Measurements from ENCODE around the gene PFKFB3.
"Not testable (repeated sequence)": the region's sequence is repeated elsewhere in the genome, so short reads cannot be mapped to it uniquely, and the experiment has no call there.

PFKFB3 gene

DNA sequence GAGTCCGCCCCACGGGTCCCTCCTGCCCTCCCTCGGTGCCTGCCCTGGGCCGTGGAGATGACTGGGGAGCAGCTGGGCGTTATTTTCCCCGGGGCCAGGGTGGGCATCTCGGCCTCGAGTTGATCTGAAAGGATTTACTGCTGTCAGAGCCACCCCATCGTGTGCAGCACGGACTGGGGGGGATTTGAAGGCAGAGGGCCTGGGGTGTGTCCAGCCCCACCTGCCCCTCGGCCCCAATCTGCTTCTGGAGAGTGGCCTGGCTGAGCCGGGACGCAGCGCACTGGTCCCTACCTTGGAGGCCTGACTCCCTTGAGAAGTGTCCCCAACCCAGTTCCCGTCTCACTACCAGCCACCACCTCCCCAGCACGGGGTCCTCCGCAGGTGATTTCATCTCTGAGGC lies 24.2 kb upstream of the PFKFB3 start:
- no peak for DNase-seq (ENCODE audit: low spot score)

DNA sequence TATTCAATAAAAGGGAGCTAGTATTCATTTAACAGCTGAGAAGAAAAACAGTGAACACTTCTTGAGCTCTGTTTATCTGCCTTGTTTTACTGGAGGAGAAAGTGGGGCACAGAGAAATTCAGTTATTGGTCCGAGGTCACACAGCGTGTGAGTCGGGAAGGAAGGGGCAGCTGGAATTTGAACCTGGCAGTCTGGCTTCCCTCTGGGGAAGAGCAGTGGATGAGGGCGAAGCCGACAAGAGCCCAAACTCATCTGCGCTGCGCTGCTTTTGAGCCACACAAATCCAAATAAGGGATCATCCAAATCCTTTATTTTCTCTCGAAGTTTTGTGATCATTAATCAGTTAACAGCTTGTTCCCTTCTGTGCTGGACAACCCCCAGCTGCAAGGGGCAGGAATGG lies 23.7 kb upstream of the PFKFB3 start:
- no peak for DNase-seq (ENCODE audit: low spot score)

DNA sequence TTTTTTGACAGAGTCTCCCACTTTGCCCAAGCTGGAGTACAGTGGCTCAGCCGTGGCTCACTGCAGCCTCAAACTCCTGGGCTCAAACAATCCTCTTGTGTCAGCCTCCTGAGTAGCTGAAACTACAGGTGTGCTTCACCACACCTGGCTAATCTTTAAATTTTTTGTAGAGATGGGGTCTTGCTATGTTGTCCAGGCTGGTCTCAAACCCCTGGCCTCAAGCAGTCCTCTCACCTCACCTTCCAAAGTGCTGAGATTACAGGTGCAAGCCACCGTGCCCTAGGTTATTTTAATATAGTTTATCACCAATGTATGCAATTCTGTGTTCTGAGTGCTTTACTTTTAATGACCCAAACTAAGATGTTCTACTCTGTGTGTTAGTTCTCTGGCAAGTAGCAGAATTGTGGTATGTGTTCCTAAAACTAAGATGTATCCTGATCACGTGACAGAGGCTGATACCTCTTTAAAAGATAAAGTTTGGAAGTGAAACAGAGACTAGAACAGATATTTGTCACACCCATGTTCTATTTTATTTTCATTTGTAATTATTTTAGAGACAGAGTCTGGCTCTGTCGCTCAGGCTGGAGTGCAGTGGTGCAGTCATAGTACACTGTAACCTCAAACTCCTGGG lies 22.1 kb upstream of the PFKFB3 start:
- DNase-seq (ENCODE audit: low spot score): no peak

DNA sequence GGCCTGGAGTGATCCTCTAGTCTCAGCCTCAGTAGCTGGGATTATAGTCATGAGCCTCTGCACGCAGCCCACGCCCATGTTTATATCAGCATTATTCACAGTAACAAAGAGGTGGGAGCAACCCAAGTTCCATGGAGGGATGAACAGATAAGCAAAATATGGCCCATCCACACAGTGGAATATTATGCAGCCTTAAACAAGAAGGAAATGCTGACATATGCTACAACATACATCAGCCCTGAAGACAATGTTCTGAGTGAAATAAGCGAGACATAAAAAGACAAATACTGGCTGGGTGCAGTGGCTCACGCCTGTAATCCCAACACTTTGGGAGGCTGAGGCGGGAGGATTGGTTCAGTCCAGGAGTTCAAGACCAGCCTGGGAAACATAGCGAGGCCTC lies 21.5 kb upstream of the PFKFB3 start:
- no peak for DNase-seq (ENCODE audit: low spot score)

DNA sequence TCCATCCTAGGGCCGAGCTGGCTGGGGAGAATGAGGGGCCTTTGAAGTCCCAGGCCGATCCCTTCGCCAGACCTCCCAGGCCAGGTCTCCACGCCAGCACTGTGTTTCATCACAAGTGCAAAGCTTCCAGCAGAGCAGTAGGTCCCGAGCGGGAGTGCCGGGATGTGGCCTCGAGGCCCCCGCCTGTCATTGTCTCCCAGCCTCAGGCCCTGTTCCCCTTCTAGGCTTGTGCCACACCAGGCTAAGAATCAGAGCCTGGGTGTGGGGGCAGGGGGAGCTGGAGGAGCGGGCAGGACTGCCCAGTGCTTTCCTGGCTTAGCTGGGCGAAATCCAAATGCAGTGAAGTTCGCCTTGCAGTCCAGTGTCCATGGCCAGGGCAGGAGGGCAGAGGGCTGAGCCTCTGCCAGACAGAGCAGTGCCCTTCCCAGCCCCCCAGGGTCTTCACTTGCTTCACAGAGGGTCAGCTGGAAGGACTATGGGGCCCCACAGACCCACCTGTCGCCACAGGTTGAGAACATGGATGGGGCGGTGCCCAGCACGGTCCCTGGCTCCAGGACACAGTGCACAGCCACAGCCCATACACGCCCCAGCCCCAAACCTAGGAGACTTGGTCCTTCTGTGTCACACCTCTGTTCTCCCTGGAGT lies 20.2 kb upstream of the PFKFB3 start:
- DNase-seq (ENCODE audit: low spot score): no peak

DNA sequence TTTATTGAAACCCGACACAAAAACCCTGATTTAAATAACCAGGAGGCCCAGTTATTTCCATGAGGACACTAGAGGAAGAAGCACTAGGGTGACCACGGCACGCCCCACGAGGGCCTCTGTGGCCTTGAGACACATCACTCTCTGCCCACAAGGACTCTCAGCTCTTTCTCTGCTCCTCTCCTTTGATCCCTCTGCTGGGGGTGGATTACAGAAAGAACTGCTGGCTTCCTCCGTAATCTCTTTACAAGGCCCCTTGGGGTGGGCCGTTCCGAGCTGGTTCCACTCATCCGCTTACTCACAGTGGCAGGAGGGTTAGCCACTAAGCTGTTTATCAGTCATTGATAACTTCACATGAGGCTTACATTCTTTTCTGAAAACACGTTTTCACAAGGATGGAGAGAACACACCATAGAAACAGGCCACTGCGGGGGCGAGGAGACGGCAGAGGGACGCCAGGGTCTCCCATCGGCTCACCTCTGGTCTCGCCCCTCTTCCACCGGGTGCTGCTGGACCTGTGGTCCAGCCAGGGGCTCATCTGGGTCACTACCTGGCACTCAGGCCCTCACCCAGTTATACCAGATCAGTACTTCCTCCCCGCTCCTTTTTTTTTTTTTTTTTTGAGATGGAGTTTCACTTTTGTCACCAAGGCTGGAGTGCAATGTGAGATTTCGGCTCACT lies 17.6 kb upstream of the PFKFB3 start:
- DNase-seq (ENCODE audit: low spot score): no peak

DNA sequence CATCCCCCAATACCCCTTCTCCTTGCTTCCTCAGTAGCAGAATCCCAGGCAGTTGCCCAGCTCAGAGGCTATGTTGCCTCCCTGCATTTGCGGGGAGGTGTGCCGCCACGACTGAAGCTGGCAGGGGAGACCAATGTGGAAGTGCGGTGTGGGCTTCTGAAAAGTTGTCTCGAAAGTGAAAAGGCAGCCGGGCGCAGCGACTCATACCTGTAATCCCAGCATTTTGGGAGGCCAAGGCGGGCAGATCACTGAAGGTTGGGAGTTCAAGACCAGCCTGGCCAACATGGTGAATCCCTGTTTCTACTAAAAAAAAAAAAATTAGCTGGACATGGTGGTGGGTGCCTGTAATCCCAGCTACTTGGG lies 15.9 kb upstream of the PFKFB3 start:
- DNase-seq (ENCODE audit: low spot score): no peak

DNA sequence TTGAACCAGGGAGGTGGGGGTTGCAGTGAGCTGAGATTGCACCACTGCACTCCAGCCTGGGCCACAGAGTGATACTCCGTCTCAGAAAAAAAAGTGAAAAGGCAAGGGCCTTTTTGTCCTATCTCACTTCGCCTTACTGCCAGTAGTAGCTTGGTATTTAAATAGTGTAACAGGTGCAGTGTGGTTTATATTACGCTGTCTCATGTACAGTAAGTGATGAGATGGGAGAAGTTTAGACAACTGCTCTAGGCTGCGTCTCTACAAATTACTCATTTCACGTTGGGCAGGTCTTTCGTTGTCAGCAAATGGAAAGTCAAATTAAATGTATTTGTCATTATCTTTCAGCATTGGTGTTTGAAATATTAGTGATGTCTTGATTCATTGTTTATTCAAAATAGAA lies 15.5 kb upstream of the PFKFB3 start:
- no peak for DNase-seq (ENCODE audit: low spot score)

DNA sequence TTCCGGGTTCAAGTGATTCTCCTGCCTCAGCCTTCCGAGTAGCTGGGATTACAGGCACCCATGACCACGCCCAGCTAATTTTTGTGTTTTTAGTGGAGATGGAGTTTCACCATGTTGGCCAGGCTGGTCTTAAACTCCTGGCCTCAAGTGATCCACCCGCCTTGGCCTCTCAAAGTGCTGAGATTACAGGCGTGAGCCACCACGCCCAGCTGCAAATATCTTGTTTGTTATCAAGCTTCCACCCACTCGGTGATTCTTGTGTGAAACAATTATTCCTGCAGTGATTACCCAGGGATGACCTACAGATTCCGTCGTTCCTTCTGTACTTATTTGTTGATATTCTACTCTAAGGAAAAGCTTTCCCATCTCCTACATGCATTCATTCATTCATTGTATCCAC lies 12.7 kb upstream of the PFKFB3 start:
- not testable (repeated sequence) for DNase-seq (ENCODE audit: low spot score)

DNA sequence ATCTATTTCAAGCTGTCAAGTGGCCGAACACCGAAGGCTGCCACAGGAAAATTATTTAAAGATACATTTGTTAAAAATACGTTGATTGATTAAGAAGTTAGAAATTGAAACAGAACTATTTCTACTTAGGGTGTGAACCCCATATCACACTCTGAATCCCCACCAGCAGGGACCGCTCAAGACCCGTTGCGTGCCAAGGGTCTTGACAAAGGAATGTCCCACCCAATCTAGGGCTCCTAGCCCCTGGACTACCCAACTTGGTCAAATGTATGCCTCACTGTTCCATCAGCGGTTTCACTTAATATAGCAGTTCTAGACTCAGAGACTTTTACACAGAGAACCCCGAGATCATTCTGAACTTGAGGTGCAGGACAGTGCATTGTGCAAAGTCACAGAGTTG lies 11.6 kb upstream of the PFKFB3 start:
- no peak for DNase-seq (ENCODE audit: low spot score)

DNA sequence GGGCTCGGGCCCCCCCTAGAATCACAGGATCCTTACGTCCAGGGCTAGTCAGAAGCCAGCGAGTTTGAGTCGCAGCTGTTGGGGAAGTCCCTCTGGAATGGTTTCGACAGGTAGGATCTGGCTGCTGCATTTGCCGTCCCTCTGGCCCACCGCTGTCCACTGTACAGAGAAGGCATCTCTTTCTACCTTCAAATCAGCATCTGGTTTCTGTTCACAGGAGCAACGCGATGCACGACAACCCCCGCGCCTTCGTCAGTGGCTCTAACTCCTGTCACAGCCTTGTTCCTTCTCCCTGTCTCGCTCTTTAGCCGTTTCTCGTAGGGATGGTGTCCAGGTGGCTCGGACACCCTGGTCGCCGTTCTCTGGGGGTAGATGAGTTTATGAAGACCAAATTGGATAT lies 11.2 kb upstream of the PFKFB3 start:
- no peak for DNase-seq (ENCODE audit: low spot score)

DNA sequence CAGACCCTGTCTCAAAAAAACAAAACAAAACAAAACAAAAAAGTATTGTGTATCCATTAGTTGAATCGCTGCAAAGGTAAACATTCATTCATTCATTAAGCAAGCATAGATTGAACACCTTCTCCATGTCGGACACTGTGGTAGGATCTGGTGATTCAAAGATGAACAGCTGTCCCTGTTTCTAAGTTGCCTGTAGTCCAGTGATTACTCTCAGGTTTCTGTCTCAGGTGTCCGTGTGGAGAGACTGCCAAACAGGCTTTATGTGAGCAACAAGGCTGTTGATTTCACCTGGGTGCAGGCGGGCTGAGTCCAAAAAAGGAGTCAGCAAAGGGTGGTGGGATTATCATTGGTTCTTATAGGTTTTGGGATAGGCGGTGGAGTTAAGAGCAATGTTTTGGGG lies 9.4 kb upstream of the PFKFB3 start:
- DNase-seq (ENCODE audit: low spot score): not testable (repeated sequence)

DNA sequence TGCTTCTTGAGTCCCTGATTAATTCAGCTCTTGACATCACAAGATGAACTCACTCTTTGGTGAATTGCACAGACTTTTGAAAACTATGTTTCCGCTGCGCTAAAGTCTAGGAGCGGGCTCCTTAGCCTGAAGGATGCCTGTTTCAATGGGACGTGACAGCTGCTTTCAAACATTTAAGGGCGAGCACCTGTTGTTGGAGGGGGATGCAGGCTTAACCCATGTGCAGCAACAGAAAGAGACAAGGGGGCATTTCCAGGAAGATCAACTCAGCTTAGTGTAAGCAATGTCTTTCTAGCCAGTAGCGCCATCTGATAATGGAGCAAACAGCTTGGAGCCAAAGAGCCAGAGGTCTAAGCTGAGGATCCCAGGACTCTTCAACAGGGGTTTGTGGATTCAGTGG lies 8.4 kb upstream of the PFKFB3 start:
- DNase-seq (ENCODE audit: low spot score): no peak

DNA sequence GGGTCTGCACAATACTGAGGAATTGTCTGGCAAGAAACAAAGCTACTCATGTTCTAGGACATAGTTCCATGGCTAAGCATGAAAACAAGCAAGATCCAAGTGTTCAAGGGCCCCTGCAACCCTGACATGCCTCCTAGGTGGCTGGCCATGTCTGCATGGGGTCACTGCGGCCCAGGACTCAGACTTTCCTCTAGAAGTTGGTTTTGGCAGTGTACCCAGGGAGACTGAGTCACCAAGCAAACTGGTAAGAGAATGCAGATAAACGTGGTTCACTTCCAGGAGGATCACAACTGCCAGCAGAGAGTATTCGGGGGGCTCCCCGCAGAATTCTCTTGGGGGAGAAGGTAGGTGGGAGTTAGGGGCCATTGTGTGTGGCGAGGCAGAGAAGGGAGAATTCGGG lies 7.4 kb upstream of the PFKFB3 start:
- DNase-seq (ENCODE audit: low spot score): no peak

DNA sequence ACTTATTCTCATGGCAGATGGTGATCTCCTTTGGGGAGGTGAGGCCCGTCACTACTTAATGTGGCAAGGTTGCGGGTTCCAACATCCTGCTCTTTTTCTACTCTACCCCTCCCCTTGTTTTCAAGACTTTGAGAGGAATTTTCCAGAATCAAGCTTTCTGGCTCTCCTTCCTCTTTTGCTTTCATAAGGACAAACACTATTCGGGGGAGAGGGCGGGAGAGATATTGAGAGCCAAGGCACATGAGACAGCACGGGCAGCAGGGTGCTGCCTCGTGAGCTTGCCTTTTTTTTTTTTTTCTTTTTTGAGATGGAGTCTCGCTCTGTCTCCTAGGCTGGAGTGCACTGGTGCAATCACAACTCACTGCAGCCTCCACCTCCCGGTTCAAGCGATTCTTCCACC lies 6.9 kb upstream of the PFKFB3 start:
- no peak for DNase-seq (ENCODE audit: low spot score)

DNA sequence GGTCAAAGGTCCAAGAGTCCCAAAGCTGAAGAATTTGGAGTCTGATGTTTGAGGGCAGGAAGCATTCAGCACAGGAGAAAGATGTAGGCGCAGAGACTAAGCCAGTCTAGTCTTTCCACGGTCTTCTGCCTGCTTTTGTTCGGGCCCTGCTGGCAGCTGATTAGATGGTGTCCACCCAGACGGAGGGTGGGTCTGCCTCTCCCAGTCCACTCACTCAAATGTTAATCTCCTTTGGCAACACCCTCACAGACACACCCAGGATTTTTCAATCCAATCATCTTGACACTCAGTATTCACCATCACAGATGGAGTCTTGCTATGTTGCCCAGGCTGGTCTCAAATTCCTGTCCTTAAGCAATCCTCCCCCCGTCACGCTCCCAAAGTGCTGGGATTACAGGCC lies 6.2 kb upstream of the PFKFB3 start:
- DNase-seq (ENCODE audit: low spot score): not testable (repeated sequence)

DNA sequence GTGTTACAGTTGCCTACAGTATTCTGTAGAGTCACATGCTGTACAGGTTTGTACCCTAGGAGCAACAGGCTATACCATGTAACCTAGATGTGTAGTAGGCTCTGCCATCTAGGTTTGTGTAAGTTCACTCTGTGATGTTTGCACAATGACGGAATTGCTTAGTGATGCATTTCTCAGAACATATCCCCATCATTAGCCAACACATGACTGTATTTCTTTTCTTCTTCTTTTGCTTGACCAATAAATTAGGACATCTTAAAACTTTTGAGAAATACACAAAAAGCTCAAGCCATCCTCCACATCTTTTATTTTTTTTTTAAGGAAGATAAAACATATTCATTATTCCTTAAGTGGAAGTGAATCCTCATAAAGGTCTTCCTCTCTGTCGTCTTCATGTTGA lies 5.4 kb upstream of the PFKFB3 start:
- DNase-seq (ENCODE audit: low spot score): no peak

DNA sequence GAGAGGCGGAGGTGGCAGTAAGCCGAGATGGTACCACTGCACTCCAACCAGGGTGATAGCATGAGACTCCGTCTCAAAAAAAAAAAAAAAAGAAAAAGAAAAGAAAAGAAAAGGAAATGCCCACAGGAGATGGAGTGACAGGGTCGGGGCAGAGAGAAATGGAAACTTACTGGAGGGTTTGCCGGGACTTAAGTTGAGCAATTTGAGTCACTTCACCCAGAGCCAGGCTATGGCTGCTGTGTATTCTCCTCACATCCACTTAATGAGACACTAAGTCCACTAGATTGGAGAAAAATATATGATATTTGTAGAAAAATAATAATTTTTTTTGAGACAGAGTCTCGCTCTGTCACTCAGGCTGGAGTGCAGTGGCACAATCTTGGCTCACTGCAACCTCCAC lies 4.6 kb upstream of the PFKFB3 start:
- DNase-seq (ENCODE audit: low spot score): no peak

DNA sequence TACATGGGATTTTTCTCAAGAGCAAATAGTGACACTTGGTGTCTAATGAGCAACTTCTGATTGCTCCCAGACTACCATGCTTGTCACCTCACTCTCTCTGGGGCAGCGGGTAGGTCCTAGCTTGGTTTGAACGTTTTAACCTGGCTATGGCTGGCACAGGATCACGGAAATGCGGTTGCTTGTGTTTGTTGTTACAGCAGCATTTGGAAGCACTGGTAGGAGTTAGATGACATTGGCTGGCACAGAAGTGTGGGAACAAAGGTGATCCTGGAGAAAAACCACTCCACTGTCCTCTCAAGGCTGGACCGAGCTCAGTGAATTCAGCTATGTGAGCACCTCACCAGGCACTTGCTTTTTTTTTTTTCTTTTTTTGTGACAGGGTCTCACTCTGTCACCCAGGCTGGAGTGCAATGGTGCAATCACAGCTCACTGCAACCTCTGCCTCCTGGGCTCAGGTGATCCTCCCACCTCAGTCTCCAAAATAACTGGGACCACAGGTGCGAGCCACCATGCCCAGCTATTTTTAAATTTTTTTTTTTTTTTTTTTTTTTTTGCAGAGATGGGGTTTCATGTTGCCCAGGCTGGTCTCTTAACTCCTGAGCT lies 3.5 kb upstream of the PFKFB3 start:
- no peak for DNase-seq (ENCODE audit: low spot score)

DNA sequence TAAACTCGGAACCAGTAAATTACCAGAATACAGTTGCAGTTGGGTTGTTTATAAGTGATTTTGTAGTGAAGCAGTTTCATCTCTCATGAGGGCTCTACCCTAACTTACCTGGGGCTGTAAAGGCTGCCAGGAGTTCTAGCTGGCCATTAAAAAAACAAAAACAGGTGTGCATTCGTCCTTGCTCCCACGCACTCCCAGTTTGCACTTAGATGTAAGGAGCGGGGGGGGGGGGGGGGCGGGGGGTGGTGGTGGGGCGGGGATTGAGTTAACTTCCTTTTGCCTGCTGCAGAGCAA lies 2.3 kb upstream of the PFKFB3 start:
- no peak for DNase-seq (ENCODE audit: low spot score)

DNA sequence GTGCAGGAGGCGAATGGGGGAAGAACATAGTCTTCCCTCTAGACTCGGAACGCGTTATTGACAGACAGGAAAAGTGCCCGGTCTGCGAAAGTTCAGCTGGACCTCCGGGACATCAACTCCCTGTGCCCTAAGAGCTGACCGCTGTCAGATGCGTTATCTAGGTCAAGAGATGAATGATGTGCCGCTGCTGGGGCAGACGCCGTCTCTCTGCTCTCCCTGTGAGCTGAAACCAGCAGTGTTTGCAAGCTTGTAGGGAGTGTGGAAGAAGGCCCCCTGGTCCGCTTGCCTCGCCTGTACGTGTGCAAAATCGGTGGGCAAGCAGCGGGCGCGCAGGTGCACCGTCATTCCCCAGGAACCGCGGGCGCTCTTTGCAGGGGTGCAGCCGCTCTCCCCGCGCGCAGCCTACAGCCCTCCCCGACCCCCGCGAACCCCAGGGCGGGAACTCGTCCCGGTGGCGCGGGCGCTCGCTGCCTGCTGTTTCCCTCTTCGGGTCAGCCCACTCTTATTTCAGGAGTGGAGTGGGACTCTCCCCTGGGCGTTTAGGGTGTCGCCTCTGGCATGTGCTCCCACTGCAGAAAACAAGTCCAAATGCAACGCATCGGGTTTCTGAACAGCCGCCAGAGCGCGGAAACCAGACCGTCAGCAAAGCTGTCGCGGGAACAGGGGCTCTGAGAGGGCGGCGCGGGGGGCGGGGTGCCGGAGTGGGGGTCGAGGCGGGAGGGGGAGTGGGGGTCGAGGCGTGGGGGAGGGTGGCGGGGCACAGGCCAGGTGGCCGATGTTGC lies 1.8 kb upstream of the PFKFB3 start:
- DNase-seq (ENCODE audit: low spot score): no peak

DNA sequence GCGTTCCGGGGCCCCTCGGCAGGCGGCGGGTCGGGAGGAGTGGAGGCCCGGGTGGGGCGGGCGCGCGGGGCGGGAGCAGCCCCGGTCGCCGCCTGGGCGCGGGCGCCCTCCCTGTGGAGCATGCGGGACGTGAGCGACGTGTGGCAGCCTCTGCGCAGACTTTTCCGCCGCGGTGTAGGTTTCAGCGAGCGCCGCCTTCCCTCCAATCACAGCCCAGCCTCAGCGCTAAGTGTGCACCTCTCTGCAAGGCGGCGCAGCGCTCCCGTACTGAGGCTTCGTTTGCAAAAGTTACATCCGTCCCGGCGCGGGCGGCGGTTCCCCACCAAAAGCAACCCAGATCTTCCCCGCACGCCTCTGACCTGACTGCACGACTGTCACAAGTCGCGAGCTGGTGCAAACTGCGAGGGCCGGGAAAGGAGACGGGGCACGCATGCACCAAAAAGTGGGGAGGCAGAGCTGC lies 1.2 kb upstream of the PFKFB3 start:
- DNase-seq (ENCODE audit: low spot score): peak; percentile 89

Measured in putamen (tissue), 1 donor.